Measurements from ENCODE around the gene SNRNP200. TPM values are rescaled to one million over a fixed set of nuclear protein-coding genes. Genes with fewer than 3 reads are reported as not detected.

The SNRNP200 gene
- total and polyA plus RNA-seq, 4 donors = 18.9 to 99.7 (median 82.5) TPM

- WGBS, 2 donors = 82 to 83% methylated on average over 7 of the region's 7 CpGs
- intact Hi-C loops (cut with DNase I) = loop anchor here in 1 of 2 donors (5.0 kb wide), 2 partner anchors 46 to 106 kb away; partner anchors contain the start of genes DUSP2 and STARD7
- no peak for ATAC-seq (ENCODE audit: low FRiP score)
- Histone ChIP-seq H3K36me3 (ENCODE audit: control insufficient read depth in 1 of 2, insufficient read depth in 2 of 2, low read length in 1 of 2) (peaks cover 0 to 2% of the 10 kb centered on the region in 2 donors), H3K27ac (ENCODE audit: low read depth in 1 of 2, low read length in 2 of 2) (no peak overlapping the region), H3K9me3 (ENCODE audit: control insufficient read depth, low read length) (no peaks in the 10 kb centered on the region), H3K4me1 (ENCODE audit: control insufficient read depth in 1 of 2, insufficient read depth in 2 of 2, low read length in 2 of 2) (peaks cover 0 to 5% of the 10 kb centered on the region in 2 donors), H3K27me3 (ENCODE audit: control insufficient read depth in 1 of 2, insufficient read depth in 2 of 2, low read length in 1 of 2) (no peaks in the 10 kb centered on the region), H3K4me3 (ENCODE audit: low read length in 2 of 2) (no peak overlapping the region)
- no peak for DNase-seq
Observed at GRCh38 chr2:96253006-96253405, 52.3 kb downstream of the SNRNP200 start.

GRCh38 chr2:96252526-96252925, 52.8 kb downstream of the SNRNP200 start:
- H3K9me3 ChIP-seq (ENCODE audit: control insufficient read depth, low read length) = no peaks in the 10 kb centered on the region
- H3K4me3 ChIP-seq (ENCODE audit: low read length in 2 of 2) = no peak overlapping the region
- peaks cover 0 to 3% of the 10 kb centered on the region in 2 donors for H3K4me1 ChIP-seq (ENCODE audit: control insufficient read depth in 1 of 2, insufficient read depth in 2 of 2, low read length in 2 of 2)
- DNase-seq = no peak
- H3K27ac ChIP-seq (ENCODE audit: low read depth in 1 of 2, low read length in 2 of 2) = peak overlapping the region in 1 of 2 donors; percentile 13
- no peaks in the 10 kb centered on the region for H3K27me3 ChIP-seq (ENCODE audit: control insufficient read depth in 1 of 2, insufficient read depth in 2 of 2, low read length in 1 of 2)
- peaks cover 0 to 2% of the 10 kb centered on the region in 2 donors for H3K36me3 ChIP-seq (ENCODE audit: control insufficient read depth in 1 of 2, insufficient read depth in 2 of 2, low read length in 1 of 2)
- 82 to 89% methylated on average over 8 of the region's 8 CpGs for WGBS, 2 donors
- ATAC-seq (ENCODE audit: low FRiP score) = no peak
- intact Hi-C loops (cut with DNase I) = loop anchor here in 1 of 2 donors (5.0 kb wide), 2 partner anchors 45 to 105 kb away; partner anchors contain the start of genes DUSP2 and STARD7

GRCh38 chr2:96251721-96252292, 53.5 kb downstream of the SNRNP200 start:
- Histone ChIP-seq H3K27me3 (ENCODE audit: control insufficient read depth in 1 of 2, insufficient read depth in 2 of 2, low read length in 1 of 2) (no peaks in the 10 kb centered on the region), H3K4me3 (ENCODE audit: low read length in 2 of 2) (no peak overlapping the region), H3K9me3 (ENCODE audit: control insufficient read depth, low read length) (no peaks in the 10 kb centered on the region), H3K36me3 (ENCODE audit: control insufficient read depth in 1 of 2, insufficient read depth in 2 of 2, low read length in 1 of 2) (peaks cover 0 to 2% of the 10 kb centered on the region in 2 donors), H3K27ac (ENCODE audit: low read depth in 1 of 2, low read length in 2 of 2) (peak overlapping the region in 1 of 2 donors; percentile 73), H3K4me1 (ENCODE audit: control insufficient read depth in 1 of 2, insufficient read depth in 2 of 2, low read length in 2 of 2) (peaks cover 0 to 3% of the 10 kb centered on the region in 2 donors)
- ATAC-seq (ENCODE audit: low FRiP score) (peak; percentile 93), DNase-seq (peak; percentile 91 to 92)
- WGBS, 2 donors = 17 to 18% methylated on average over 6 of the region's 6 CpGs
- intact Hi-C loops (cut with DNase I) = loop anchor here (2.0 to 5.0 kb wide), 3 partner anchors 39 to 105 kb away; partner anchors contain the start of genes DUSP2 (in 1 of the 2) and STARD7 (in 1 of the 2)

- WGBS, 2 donors = 82 to 86% methylated on average over 6 of the region's 6 CpGs
- Histone ChIP-seq H3K27ac (ENCODE audit: low read depth in 1 of 2, low read length in 2 of 2) (peak overlapping the region in 1 of 2 donors; percentile 64), H3K36me3 (ENCODE audit: control insufficient read depth in 1 of 2, insufficient read depth in 2 of 2, low read length in 1 of 2) (peaks cover 0 to 2% of the 10 kb centered on the region in 2 donors), H3K9me3 (ENCODE audit: control insufficient read depth, low read length) (no peaks in the 10 kb centered on the region), H3K4me3 (ENCODE audit: low read length in 2 of 2) (no peak overlapping the region), H3K4me1 (ENCODE audit: control insufficient read depth in 1 of 2, insufficient read depth in 2 of 2, low read length in 2 of 2) (peaks cover 0 to 3% of the 10 kb centered on the region in 2 donors), H3K27me3 (ENCODE audit: control insufficient read depth in 1 of 2, insufficient read depth in 2 of 2, low read length in 1 of 2) (no peaks in the 10 kb centered on the region)
- DNase-seq (no peak), ATAC-seq (ENCODE audit: low FRiP score) (no peak)
- intact Hi-C loops (cut with DNase I) = loop anchor here (2.0 to 5.0 kb wide), 3 partner anchors 37 to 103 kb away; partner anchors contain the start of genes DUSP2 (in 1 of the 2) and STARD7 (in 1 of the 2)
Observed at GRCh38 chr2:96250188-96250587, 55.2 kb downstream of the SNRNP200 start.

GRCh38 chr2:96249654-96250053, 55.7 kb downstream of the SNRNP200 start:
- no peak for ATAC-seq (ENCODE audit: low FRiP score)
- 87 to 89% methylated on average over 9 of the region's 9 CpGs for WGBS, 2 donors
- H3K27me3 ChIP-seq (ENCODE audit: control insufficient read depth in 1 of 2, insufficient read depth in 2 of 2, low read length in 1 of 2) = no peaks in the 10 kb centered on the region
- H3K27ac ChIP-seq (ENCODE audit: low read depth in 1 of 2, low read length in 2 of 2) = peak overlapping the region in 1 of 2 donors; percentile 33
- intact Hi-C loops (cut with DNase I) = loop anchor here (2.0 to 5.0 kb wide), 3 partner anchors 37 to 102 kb away; partner anchors contain the start of genes DUSP2 (in 1 of the 2) and STARD7 (in 1 of the 2)
- H3K4me3 ChIP-seq (ENCODE audit: low read length in 2 of 2) = no peak overlapping the region
- peaks cover 0 to 2% of the 10 kb centered on the region in 2 donors for H3K36me3 ChIP-seq (ENCODE audit: control insufficient read depth in 1 of 2, insufficient read depth in 2 of 2, low read length in 1 of 2)
- H3K9me3 ChIP-seq (ENCODE audit: control insufficient read depth, low read length) = no peaks in the 10 kb centered on the region
- no peak for DNase-seq
- H3K4me1 ChIP-seq (ENCODE audit: control insufficient read depth in 1 of 2, insufficient read depth in 2 of 2, low read length in 2 of 2) = peaks cover 0 to 3% of the 10 kb centered on the region in 2 donors

GRCh38 chr2:96248624-96249023, 56.7 kb downstream of the SNRNP200 start:
- Histone ChIP-seq H3K4me1 (ENCODE audit: control insufficient read depth in 1 of 2, insufficient read depth in 2 of 2, low read length in 2 of 2) (peaks cover 0 to 3% of the 10 kb centered on the region in 2 donors), H3K4me3 (ENCODE audit: low read length in 2 of 2) (no peak overlapping the region), H3K27me3 (ENCODE audit: control insufficient read depth in 1 of 2, insufficient read depth in 2 of 2, low read length in 1 of 2) (no peaks in the 10 kb centered on the region), H3K9me3 (ENCODE audit: control insufficient read depth, low read length) (no peaks in the 10 kb centered on the region), H3K36me3 (ENCODE audit: control insufficient read depth in 1 of 2, insufficient read depth in 2 of 2, low read length in 1 of 2) (peaks cover 0 to 2% of the 10 kb centered on the region in 2 donors), H3K27ac (ENCODE audit: low read depth in 1 of 2, low read length in 2 of 2) (no peak overlapping the region)
- 94 to 95% methylated on average over 4 of the region's 4 CpGs for WGBS, 2 donors
- DNase-seq (no peak), ATAC-seq (ENCODE audit: low FRiP score) (no peak)
- intact Hi-C loops (cut with DNase I) = no loop called here

GRCh38 chr2:96247896-96248295, 57.5 kb downstream of the SNRNP200 start:
- Histone ChIP-seq H3K36me3 (ENCODE audit: control insufficient read depth in 1 of 2, insufficient read depth in 2 of 2, low read length in 1 of 2) (peaks cover 0 to under 1% of the 10 kb centered on the region in 2 donors), H3K4me1 (ENCODE audit: control insufficient read depth in 1 of 2, insufficient read depth in 2 of 2, low read length in 2 of 2) (peaks cover 0 to 3% of the 10 kb centered on the region in 2 donors), H3K4me3 (ENCODE audit: low read length in 2 of 2) (no peak overlapping the region), H3K27ac (ENCODE audit: low read depth in 1 of 2, low read length in 2 of 2) (no peak overlapping the region), H3K9me3 (ENCODE audit: control insufficient read depth, low read length) (no peaks in the 10 kb centered on the region), H3K27me3 (ENCODE audit: control insufficient read depth in 1 of 2, insufficient read depth in 2 of 2, low read length in 1 of 2) (no peaks in the 10 kb centered on the region)
- intact Hi-C loops (cut with DNase I) = no loop called here
- WGBS, 2 donors = 91 to 92% methylated on average over 5 of the region's 5 CpGs
- ATAC-seq (ENCODE audit: low FRiP score) (no peak), DNase-seq (no peak)

- intact Hi-C loops (cut with DNase I) = no loop called here
- peaks cover 0 to 3% of the 10 kb centered on the region in 2 donors for H3K4me1 ChIP-seq (ENCODE audit: control insufficient read depth in 1 of 2, insufficient read depth in 2 of 2, low read length in 2 of 2)
- whole genome bisulfite sequencing, 2 donors = 84 to 88% methylated on average over 3 of the region's 3 CpGs
- no peak overlapping the region for H3K4me3 ChIP-seq (ENCODE audit: low read length in 2 of 2)
- DNase-seq (no peak), ATAC-seq (ENCODE audit: low FRiP score) (no peak)
- H3K36me3 ChIP-seq (ENCODE audit: control insufficient read depth in 1 of 2, insufficient read depth in 2 of 2, low read length in 1 of 2) = no peaks in the 10 kb centered on the region
- H3K27ac ChIP-seq (ENCODE audit: low read depth in 1 of 2, low read length in 2 of 2) = no peak overlapping the region
- H3K9me3 ChIP-seq (ENCODE audit: control insufficient read depth, low read length) = no peaks in the 10 kb centered on the region
- H3K27me3 ChIP-seq (ENCODE audit: control insufficient read depth in 1 of 2, insufficient read depth in 2 of 2, low read length in 1 of 2) = no peaks in the 10 kb centered on the region
Observed at GRCh38 chr2:96247009-96247408, 58.3 kb downstream of the SNRNP200 start.
